Panc1 (cell line): ENCODE data around the gene FRYL. TPM values are rescaled to one million over a fixed set of nuclear protein-coding genes. Genes with fewer than 3 reads are reported as not detected.

ENCODE experiments used
- ATAC-seq: fragments of 200-7000 bp; cut with Tn5 transposase; 2 replicates; pipeline ENCODE4 v1.9.1; 2020; ENCODE audit warnings: mild to moderate bottlenecking, moderate library complexity
- BruUV-seq: library from RNA; stranded (reverse); fragments of 400-500 nt; replicated peaks from 2 replicates; lab custom pipeline; 2021; lab: Mats Ljungman, UMichigan
- CTCF ChIA-PET: fragments of 300-600 bp; sonication (Branson Sonifier 250); formaldehyde crosslinking; loops from one replicate; lab custom pipeline; 2022; ENCODE audit warnings: antibody characterized with exemption; lab: Charles Lee
- POLR2A ChIA-PET: fragments of 300-600 bp; sonication (Branson Sonifier 250); formaldehyde crosslinking; loops from one replicate; lab custom pipeline; 2022; ENCODE audit warnings: antibody characterized with exemption; lab: Charles Lee
- DNase-seq: peaks from one replicate; pipeline ENCODE4 v3.0.0-alpha.2; 2010; ENCODE audit warnings: low read depth, low spot score
- H3K27ac ChIP-seq: 2 replicates; pipeline ENCODE4 v1.5.1; 2011; ENCODE audit warnings: mild to moderate bottlenecking, low read length, inconsistent platforms
- H3K27me3 ChIP-seq: fragments of 200-500 bp; sonication (Bioruptor generic); 2 replicates; pipeline ENCODE4 v1.6.0; 2014; ENCODE audit warnings: low read length, inconsistent platforms; ENCODE audit not compliant: control insufficient read depth, insufficient read depth
- H3K36me3 ChIP-seq: fragments of 200-500 bp; sonication (Bioruptor generic); 2 replicates; pipeline ENCODE4 v1.5.1; 2014; ENCODE audit warnings: inconsistent platforms, mild to moderate bottlenecking, low read length, moderate library complexity; ENCODE audit not compliant: control insufficient read depth, insufficient read depth
- H3K4me1 ChIP-seq: 2 replicates; pipeline ENCODE4 v1.5.1; 2011; ENCODE audit warnings: inconsistent platforms, mild to moderate bottlenecking, low read length, moderate library complexity; ENCODE audit not compliant: control insufficient read depth, insufficient read depth
- H3K4me3 ChIP-seq, 2 experiments: 2 replicates each; pipeline ENCODE4 v1.5.1; 2011 to 2012; ENCODE audit warnings: low read depth in 2 of 2, low read length in 2 of 2, mild to moderate bottlenecking in 2 of 2, inconsistent platforms in 1 of 2, moderate library complexity in 1 of 2
- H3K9me3 ChIP-seq: fragments of 200-500 bp; sonication (Bioruptor generic); 2 replicates; pipeline ENCODE4 v1.5.1; 2014; ENCODE audit warnings: low read depth, mild to moderate bottlenecking, inconsistent platforms, low read length, moderate library complexity; ENCODE audit not compliant: control insufficient read depth, insufficient read depth
- POLR2AphosphoS5 ChIP-seq: IDR thresholded peaks from 2 replicates; pipeline ENCODE4 v1.6.1; 2012; ENCODE audit warnings: mild to moderate bottlenecking, low read depth, low read length, moderate library complexity
- SIN3A ChIP-seq: IDR thresholded peaks from 2 replicates; pipeline ENCODE4 v1.6.1; 2012; ENCODE audit warnings: low read depth, mild to moderate bottlenecking, low read length, moderate library complexity, borderline replicate concordance; ENCODE audit not compliant: insufficient read depth
- TCF7L2 ChIP-seq: IDR thresholded peaks from 2 replicates; pipeline ENCODE4 v1.6.1; 2011; ENCODE audit warnings: mild to moderate bottlenecking, low read depth, low read length, inconsistent platforms
- in situ Hi-C: cut with HindIII; loops from 2 replicates; pipeline ENCODE4 v1.10.0; 2016; ENCODE audit warnings: low sequenced_read_pairs, low pct_unique_long_range_greater_than_20kb
- intact Hi-C: fragments of 100-400 bp; cut with micrococcal nuclease; formaldehyde crosslinking; loops from one replicate; pipeline ENCODE4 v1.10.0; 2022; ENCODE audit not compliant: unreplicated experiment
- total RNA-seq: library from RNA; stranded (reverse); gene quantifications from one replicate; pipeline ENCODE4 v1.2.1, GENCODE V29; 2021; ENCODE audit not compliant: unreplicated experiment
- TF ChIP-seq, protein P1 (sequence below), 2 experiments: IDR thresholded peaks; 2 replicates each; pipeline ENCODE4 v1.6.1; 2011 to 2012; ENCODE audit warnings: low read depth in 2 of 2, control low read depth in 1 of 2, low read length in 1 of 2, mild to moderate bottlenecking in 1 of 2, moderate library complexity in 1 of 2; ENCODE audit not compliant: insufficient read depth in 1 of 2
- TF ChIP-seq, protein P2 (sequence below): fragments of 450-650 bp; IDR thresholded peaks from 2 replicates; pipeline ENCODE4 v1.5.1; 2017; ENCODE audit warnings: mild to moderate bottlenecking

Gene FRYL
- total RNA-seq, 1 experiment from 2014 or later: 47.5 TPM

DNA sequence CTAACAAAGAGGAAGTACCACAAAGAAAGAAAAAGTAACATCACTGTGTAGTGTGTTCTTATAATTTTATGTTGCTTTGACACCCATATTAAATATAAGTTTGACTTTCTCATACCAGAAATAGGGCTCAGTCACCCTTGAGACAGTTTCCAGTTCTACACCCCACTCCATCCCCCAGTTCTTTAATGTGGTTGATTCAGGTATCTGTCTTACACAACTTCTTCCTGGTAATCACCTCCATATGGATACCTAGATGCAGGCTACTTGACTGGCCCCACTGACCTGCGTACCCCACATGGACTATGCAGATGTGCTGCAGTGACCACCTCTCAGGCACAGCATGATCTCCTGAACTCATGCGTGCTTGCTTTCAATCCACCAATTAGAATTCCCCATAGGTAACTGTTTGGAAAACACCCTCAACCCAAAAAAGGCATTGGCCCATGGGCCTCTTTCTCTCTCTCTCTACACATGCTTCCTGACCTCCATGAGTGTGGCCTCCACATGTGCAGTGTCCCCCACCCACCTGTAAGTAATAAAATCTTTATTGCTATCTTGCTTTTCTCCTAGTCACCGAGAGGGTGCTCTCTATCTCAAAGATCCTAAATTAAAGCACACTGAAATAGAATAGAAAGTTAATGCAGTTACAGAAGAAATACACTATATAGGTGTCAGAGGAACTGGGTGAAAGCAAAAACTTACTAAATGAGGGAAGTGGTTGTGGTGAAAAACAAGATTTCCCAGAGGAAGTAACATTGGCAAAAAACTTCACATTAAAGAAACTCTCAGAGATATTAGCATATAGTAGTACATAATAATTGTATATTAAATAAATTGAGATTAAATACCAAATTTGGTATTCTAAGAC is 191.6 kb downstream of the FRYL start:
- H3K9me3 ChIP-seq: no peaks in the 10 kb centered on the region
- H3K36me3 ChIP-seq: peaks cover 8% of the 10 kb centered on the region; the same call in 1 of the 2 replicates
- no peak overlapping the region for H3K4me3 ChIP-seq
- intact Hi-C loops (no loop called here), in situ Hi-C loops (no loop called here)
- no peaks in the 10 kb centered on the region for H3K4me1 ChIP-seq
- no peak for ATAC-seq
- POLR2A ChIA-PET: no interaction called here
- no peak for DNase-seq
- H3K27ac ChIP-seq: no peak overlapping the region
- TF ChIP-seq, protein P1, sequence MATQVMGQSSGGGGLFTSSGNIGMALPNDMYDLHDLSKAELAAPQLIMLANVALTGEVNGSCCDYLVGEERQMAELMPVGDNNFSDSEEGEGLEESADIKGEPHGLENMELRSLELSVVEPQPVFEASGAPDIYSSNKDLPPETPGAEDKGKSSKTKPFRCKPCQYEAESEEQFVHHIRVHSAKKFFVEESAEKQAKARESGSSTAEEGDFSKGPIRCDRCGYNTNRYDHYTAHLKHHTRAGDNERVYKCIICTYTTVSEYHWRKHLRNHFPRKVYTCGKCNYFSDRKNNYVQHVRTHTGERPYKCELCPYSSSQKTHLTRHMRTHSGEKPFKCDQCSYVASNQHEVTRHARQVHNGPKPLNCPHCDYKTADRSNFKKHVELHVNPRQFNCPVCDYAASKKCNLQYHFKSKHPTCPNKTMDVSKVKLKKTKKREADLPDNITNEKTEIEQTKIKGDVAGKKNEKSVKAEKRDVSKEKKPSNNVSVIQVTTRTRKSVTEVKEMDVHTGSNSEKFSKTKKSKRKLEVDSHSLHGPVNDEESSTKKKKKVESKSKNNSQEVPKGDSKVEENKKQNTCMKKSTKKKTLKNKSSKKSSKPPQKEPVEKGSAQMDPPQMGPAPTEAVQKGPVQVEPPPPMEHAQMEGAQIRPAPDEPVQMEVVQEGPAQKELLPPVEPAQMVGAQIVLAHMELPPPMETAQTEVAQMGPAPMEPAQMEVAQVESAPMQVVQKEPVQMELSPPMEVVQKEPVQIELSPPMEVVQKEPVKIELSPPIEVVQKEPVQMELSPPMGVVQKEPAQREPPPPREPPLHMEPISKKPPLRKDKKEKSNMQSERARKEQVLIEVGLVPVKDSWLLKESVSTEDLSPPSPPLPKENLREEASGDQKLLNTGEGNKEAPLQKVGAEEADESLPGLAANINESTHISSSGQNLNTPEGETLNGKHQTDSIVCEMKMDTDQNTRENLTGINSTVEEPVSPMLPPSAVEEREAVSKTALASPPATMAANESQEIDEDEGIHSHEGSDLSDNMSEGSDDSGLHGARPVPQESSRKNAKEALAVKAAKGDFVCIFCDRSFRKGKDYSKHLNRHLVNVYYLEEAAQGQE (IDR thresholded peaks at IDR 0.05; ENCODE audit: insufficient read depth in 1 of 2, low read depth in 2 of 2, low read length in 1 of 2): no peak
- TF ChIP-seq TCF7L2: no peak
- TF ChIP-seq, protein P2, sequence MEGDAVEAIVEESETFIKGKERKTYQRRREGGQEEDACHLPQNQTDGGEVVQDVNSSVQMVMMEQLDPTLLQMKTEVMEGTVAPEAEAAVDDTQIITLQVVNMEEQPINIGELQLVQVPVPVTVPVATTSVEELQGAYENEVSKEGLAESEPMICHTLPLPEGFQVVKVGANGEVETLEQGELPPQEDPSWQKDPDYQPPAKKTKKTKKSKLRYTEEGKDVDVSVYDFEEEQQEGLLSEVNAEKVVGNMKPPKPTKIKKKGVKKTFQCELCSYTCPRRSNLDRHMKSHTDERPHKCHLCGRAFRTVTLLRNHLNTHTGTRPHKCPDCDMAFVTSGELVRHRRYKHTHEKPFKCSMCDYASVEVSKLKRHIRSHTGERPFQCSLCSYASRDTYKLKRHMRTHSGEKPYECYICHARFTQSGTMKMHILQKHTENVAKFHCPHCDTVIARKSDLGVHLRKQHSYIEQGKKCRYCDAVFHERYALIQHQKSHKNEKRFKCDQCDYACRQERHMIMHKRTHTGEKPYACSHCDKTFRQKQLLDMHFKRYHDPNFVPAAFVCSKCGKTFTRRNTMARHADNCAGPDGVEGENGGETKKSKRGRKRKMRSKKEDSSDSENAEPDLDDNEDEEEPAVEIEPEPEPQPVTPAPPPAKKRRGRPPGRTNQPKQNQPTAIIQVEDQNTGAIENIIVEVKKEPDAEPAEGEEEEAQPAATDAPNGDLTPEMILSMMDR: no peak; the same call in 1 of the 2 replicates
- no peak for TF ChIP-seq POLR2AphosphoS5
- no peak for TF ChIP-seq SIN3A
- BruUV-seq: no TSS peak
- H3K27me3 ChIP-seq: no peaks in the 10 kb centered on the region
- CTCF ChIA-PET: no interaction called here

DNA sequence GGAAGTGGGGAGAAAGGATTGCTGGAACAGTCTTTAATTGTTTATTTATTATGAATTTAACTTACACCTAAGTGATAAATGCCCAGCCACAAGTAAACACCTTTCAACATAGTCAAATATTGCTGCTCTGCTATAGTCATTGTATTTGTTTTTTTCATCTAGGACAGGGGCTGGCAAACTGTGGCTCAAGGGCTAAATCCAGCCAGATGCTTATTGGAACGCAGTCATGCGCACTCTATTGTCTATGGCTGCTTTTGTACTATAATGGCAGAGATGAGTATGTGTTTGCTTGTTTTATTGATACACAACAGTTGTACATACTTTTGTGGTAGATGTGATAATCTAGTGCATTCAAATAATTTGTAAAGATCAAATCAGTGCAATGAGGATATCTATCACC is 194.7 kb downstream of the FRYL start:
- no peak overlapping the region for H3K27ac ChIP-seq
- H3K27me3 ChIP-seq: no peaks in the 10 kb centered on the region
- DNase-seq (no peak), ATAC-seq (no peak)
- in situ Hi-C loops: no loop called here
- ChIA-PET CTCF (no interaction called here), POLR2A (no interaction called here)
- BruUV-seq: no TSS peak
- TF ChIP-seq, protein P1 (IDR thresholded peaks at IDR 0.05; ENCODE audit: insufficient read depth in 1 of 2, low read depth in 2 of 2, low read length in 1 of 2): no peak
- TF ChIP-seq, protein P2: no peak
- TF ChIP-seq POLR2AphosphoS5: no peak
- TF ChIP-seq TCF7L2: no peak
- no peak for TF ChIP-seq SIN3A
- intact Hi-C loops: no loop called here
- peaks cover 12% of the 10 kb centered on the region; the same call in 1 of the 2 replicates for H3K36me3 ChIP-seq
- H3K9me3 ChIP-seq: no peaks in the 10 kb centered on the region
- no peak overlapping the region for H3K4me3 ChIP-seq
- H3K4me1 ChIP-seq: no peaks in the 10 kb centered on the region
